GM12878 (cell line): Measurements from ENCODE around the gene NR2F1. TPM values are rescaled to one million over a fixed set of nuclear protein-coding genes. Genes with fewer than 3 reads are reported as not detected.

Source experiments
- ATAC-seq: fragments of 200-7000 bp; cut with Tn5 transposase; 3 replicates; pipeline ENCODE4 v1.9.1; 2020; ENCODE audit warnings: mild to moderate bottlenecking, moderate library complexity
- BruUV-seq: library from RNA; stranded (reverse); fragments of 400-500 nt; replicated peaks from 2 replicates; lab custom pipeline; 2021; lab: Mats Ljungman, UMichigan
- CTCF ChIA-PET: fragments of 300-600 bp; sonication (Branson Sonifier 250); formaldehyde crosslinking; extraction: SDS; loops from one replicate; lab custom pipeline; 2021; ENCODE audit warnings: inconsistent platforms; lab: Yijun Ruan, JAX
- POLR2A ChIA-PET: fragments of 350-600 bp; formaldehyde crosslinking; extraction: SDS; loops from one replicate; lab custom pipeline; 2021; ENCODE audit warnings: inconsistent platforms; lab: Charles Lee
- RAD21 ChIA-PET: fragments of 300-600 bp; sonication (Branson Sonifier 250); formaldehyde crosslinking; loops from one replicate; lab custom pipeline; 2023; ENCODE audit warnings: antibody characterized with exemption; ENCODE audit not compliant: unreplicated experiment; lab: Charles Lee
- SMC1A ChIA-PET: fragments of 300-600 bp; sonication (Branson Sonifier 250); formaldehyde crosslinking; loops from one replicate; lab custom pipeline; 2023; ENCODE audit not compliant: unreplicated experiment, uncharacterized antibody; lab: Charles Lee
- DNase-seq: peaks from one replicate; pipeline ENCODE4 v3.0.0-alpha.2; 2011; ENCODE audit warnings: low read depth, low spot score
- FAIRE-seq: peaks from 3 replicates; lab custom pipeline; 2011; peaks lifted over from hg19 to GRCh38; lab: Jason Lieb, UNC
- H2AFZ ChIP-seq: 2 replicates; pipeline ENCODE4 v1.6.0; 2011; ENCODE audit warnings: low read depth, low read length, control low read depth; ENCODE audit not compliant: control insufficient read depth
- H3K27ac ChIP-seq: 2 replicates; pipeline ENCODE4 v1.5.1; 2011; ENCODE audit warnings: control low read depth; ENCODE audit not compliant: control insufficient read depth, insufficient read depth
- H3K27me3 ChIP-seq, 2 experiments: replicated peaks in 1 of 2; 2 replicates each; pipeline versions ENCODE4 v1.6.0 to v1.6.1; 2011; ENCODE audit warnings: low read length in 1 of 2; ENCODE audit not compliant: control insufficient read depth in 2 of 2, insufficient read depth in 2 of 2
- H3K36me3 ChIP-seq, 2 experiments: 2 replicates each; pipeline ENCODE4 v1.5.1; 2011; ENCODE audit warnings: low read length in 1 of 2; ENCODE audit not compliant: control insufficient read depth in 2 of 2, insufficient read depth in 2 of 2
- H3K4me1 ChIP-seq: 2 replicates; pipeline ENCODE4 v1.6.1; 2011; ENCODE audit warnings: mild to moderate bottlenecking, low read length, moderate library complexity, mixed read lengths; ENCODE audit not compliant: control insufficient read depth, insufficient read depth
- H3K4me2 ChIP-seq: 2 replicates; pipeline ENCODE4 v1.6.0; 2011; ENCODE audit warnings: control low read depth; ENCODE audit not compliant: control insufficient read depth, insufficient read depth
- H3K4me3 ChIP-seq: fragments of 200-600 bp; sonication (generic); 2 replicates; pipeline ENCODE4 v1.5.1; 2016
- H3K79me2 ChIP-seq: 2 replicates; pipeline ENCODE4 v1.6.0; 2011; ENCODE audit warnings: low read length; ENCODE audit not compliant: control insufficient read depth, insufficient read depth
- H3K9ac ChIP-seq: 2 replicates; pipeline ENCODE4 v1.8.0; 2011; ENCODE audit warnings: low read length, control low read depth, mixed read lengths; ENCODE audit not compliant: control insufficient read depth, insufficient read depth
- H3K9me3 ChIP-seq: replicated peaks from 3 replicates; pipeline ENCODE4 v1.5.1; 2011; ENCODE audit warnings: mild to moderate bottlenecking, low read length; ENCODE audit not compliant: control insufficient read depth, insufficient read depth
- H4K20me1 ChIP-seq: 2 replicates; pipeline ENCODE4 v1.6.0; 2011; ENCODE audit not compliant: control insufficient read depth, insufficient read depth
- CBFB ChIP-seq: IDR thresholded peaks from 2 replicates; pipeline ENCODE4 v1.6.1; 2016; ENCODE audit warnings: antibody characterized with exemption, low read depth
- CBX3 ChIP-seq: fragments of 200-600 bp; sonication (generic); IDR thresholded peaks from 2 replicates; pipeline ENCODE4 v1.6.1; 2016; ENCODE audit warnings: low read depth, borderline replicate concordance
- DPF2 ChIP-seq: fragments of 450-650 bp; IDR thresholded peaks from 2 replicates; pipeline ENCODE4 v1.6.1; 2017; ENCODE audit warnings: mild to moderate bottlenecking
- ESRRA ChIP-seq: IDR thresholded peaks from 2 replicates; pipeline ENCODE4 v1.6.1; 2012; ENCODE audit warnings: mild to moderate bottlenecking, low read length, improper control_type of control experiment
- GABPA ChIP-seq: IDR thresholded peaks from 2 replicates; pipeline ENCODE4 v1.6.1; 2014; ENCODE audit warnings: antibody characterized with exemption, low read depth, mild to moderate bottlenecking, inconsistent platforms
- IKZF1 ChIP-seq: fragments of 450-650 bp; conservative IDR thresholded peaks from 2 replicates; pipeline ENCODE4 v1.6.1; 2017; ENCODE audit warnings: antibody characterized with exemption, mild to moderate bottlenecking
- MXI1 ChIP-seq: fragments of 150-350 bp; IDR thresholded peaks from 2 replicates; pipeline ENCODE4 v1.6.1; 2011; ENCODE audit warnings: low read depth, mild to moderate bottlenecking, inconsistent platforms, low read length, improper control_type of control experiment
- NBN ChIP-seq: fragments of 450-650 bp; IDR thresholded peaks from 2 replicates; pipeline ENCODE4 v1.6.1; 2016
- NFYB ChIP-seq: IDR thresholded peaks from 2 replicates; pipeline ENCODE4 v1.6.1; 2011; ENCODE audit warnings: low read depth, mild to moderate bottlenecking, low read length, improper control_type of control experiment, moderate library complexity; ENCODE audit not compliant: insufficient read depth
- POLR2A ChIP-seq: IDR thresholded peaks from 2 replicates; pipeline ENCODE4 v1.6.1; 2011; ENCODE audit warnings: low read depth, mild to moderate bottlenecking, low read length
- SREBF1 ChIP-seq: IDR thresholded peaks from 2 replicates; pipeline ENCODE4 v1.6.1; 2012; ENCODE audit warnings: mild to moderate bottlenecking, low read length
- SRF ChIP-seq, 2 experiments: IDR thresholded peaks; 2 replicates each; pipeline ENCODE4 v1.6.1; 2011; ENCODE audit warnings: low read depth in 2 of 2, low read length in 2 of 2, mild to moderate bottlenecking in 1 of 2, moderate library complexity in 1 of 2
- TCF12 ChIP-seq: IDR thresholded peaks from 2 replicates; pipeline ENCODE4 v1.6.1; 2011; ENCODE audit warnings: low read depth, mild to moderate bottlenecking, low read length
- WRNIP1 ChIP-seq: IDR thresholded peaks from 2 replicates; pipeline ENCODE4 v1.6.1; 2011; ENCODE audit warnings: low read depth, low read length, improper control_type of control experiment, borderline replicate concordance
- WGBS: methylation state at CpG from one replicate; pipeline ENCODE4 v1.1.6; 2016; ENCODE audit warnings: low lambda C conversion rate; ENCODE audit not compliant: insufficient replicate concordance, insufficient coverage; ENCODE audit errors: missing lambda C conversion rate; 5-methylcytosine and 5-hydroxymethylcytosine counted together
- in situ Hi-C: fragments of 300-500 bp; cut with MboI; formaldehyde crosslinking; loops from 9 replicates; pipeline ENCODE4 v1.14.3; 2018; ENCODE audit warnings: mixed read lengths
- intact Hi-C: fragments of 100-400 bp; cut with micrococcal nuclease; formaldehyde crosslinking; loops from one replicate; pipeline ENCODE4 v1.14.2; 2022; ENCODE audit not compliant: unreplicated experiment
- polyA plus RNA-seq, 11 experiments: library from polyadenylated mRNA; depleted of rRNA in 4 of 11; unstranded in 6 of 11; stranded (reverse) in 5 of 11; fragments of >200 nt; fragmentation: Nextera tagmentation in 4 of 11; fragmentation: Illumina TruSeq in 1 of 11; extraction: Ambion mirVana in 4 of 11; extraction: Trizol in 1 of 11; gene quantifications; 1 replicate in 1 of 11; 2 replicates in 10 of 11; pipeline versions ENCODE4 v1.2.1 to v1.2.3, GENCODE V29; 2011 to 2016; ENCODE audit warnings: inconsistent platforms in 2 of 11, missing spikeins in 2 of 11, low read depth in 1 of 11
- total RNA-seq, 4 experiments: library from RNA; depleted of rRNA in 3 of 4; stranded (reverse); fragments of >200 nt in 3 of 4; fragmentation: Illumina TruSeq in 1 of 4; extraction: Trizol in 1 of 4; gene quantifications; 2 replicates each; pipeline versions ENCODE4 v1.2.1 to v1.2.3, GENCODE V29; 2013 to 2021
- TF ChIP-seq, protein P1 (sequence below): fragments of 450-650 bp; conservative IDR thresholded peaks from 2 replicates; pipeline ENCODE4 v1.6.1; 2017; ENCODE audit warnings: mild to moderate bottlenecking, moderate library complexity
- TF ChIP-seq, protein P2 (sequence below): IDR thresholded peaks from 2 replicates; pipeline ENCODE4 v1.6.1; 2012; ENCODE audit warnings: low read depth, low read length, improper control_type of control experiment

The NR2F1 gene
- total and polyA plus RNA-seq, 10 of the 15 experiments (the other 5 are each of a cell fraction or from before 2014, with no cell fraction given), result 0.04 to 0.79 (median 0.36) TPM; not detected in 7

DNA sequence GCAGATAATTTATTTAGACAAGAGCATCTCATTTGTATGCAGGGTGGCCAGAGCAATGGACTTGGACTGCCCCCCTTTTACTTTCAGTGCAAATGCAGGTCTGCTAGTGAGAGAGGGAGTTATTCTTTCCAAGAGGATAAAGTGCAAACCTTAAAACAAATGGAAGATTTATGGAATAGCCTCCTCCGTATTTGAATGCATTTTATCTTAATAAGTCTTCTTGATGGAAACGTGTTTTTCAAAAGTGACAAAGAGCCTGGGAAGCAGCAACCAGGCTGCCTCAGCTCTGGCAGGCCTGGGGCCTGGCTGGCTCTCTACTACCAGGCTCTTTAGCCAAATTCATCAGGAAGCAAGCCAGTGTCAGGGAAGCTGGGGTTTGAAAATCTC lies 6.8 kb downstream of the NR2F1 start:
- ChIA-PET RAD21 (no interaction called here), CTCF (no interaction called here), SMC1A (interaction anchor here (0.9 kb wide), 1 partner anchor 21 kb away, joined by 3 read pairs; no protein-coding TSS in a partner anchor), POLR2A (no interaction called here)
- H3K9ac ChIP-seq, result no peak overlapping the region
- no peaks in the 10 kb centered on the region for H3K79me2 ChIP-seq
- no TSS peak for BruUV-seq
- no peak overlapping the region for H2AFZ ChIP-seq
- 60% methylated on average over 2 of the region's 2 CpGs for WGBS
- no peak overlapping the region for H3K4me3 ChIP-seq
- no peaks in the 10 kb centered on the region for H4K20me1 ChIP-seq
- H3K27me3 ChIP-seq, result peaks cover 13 to 26% of the 10 kb centered on the region in 2 experiments
- in situ Hi-C loops, result loop anchor here (25.0 kb wide), 1 partner anchor 1097 kb away; no protein-coding TSS in a partner anchor
- no peak for FAIRE-seq
- intact Hi-C loops, result no loop called here
- no peaks in the 10 kb centered on the region; the same call in 2 of the 3 replicates for H3K9me3 ChIP-seq
- H3K4me1 ChIP-seq, result no peaks in the 10 kb centered on the region
- ATAC-seq, result no peak
- no peaks in the 10 kb centered on the region for H3K36me3 ChIP-seq
- no peak overlapping the region for H3K4me2 ChIP-seq
- H3K27ac ChIP-seq, result no peak overlapping the region
- TF ChIP-seq CBFB (no peak), GABPA (no peak), CBX3 (no peak), ESRRA (no peak), IKZF1 (no peak), SRF (IDR thresholded peaks at IDR 0.05; ENCODE audit: low read depth in 2 of 2, low read length in 2 of 2) (no peak), NBN (no peak), POLR2A (no peak)
- DNase-seq, result no peak

DNA sequence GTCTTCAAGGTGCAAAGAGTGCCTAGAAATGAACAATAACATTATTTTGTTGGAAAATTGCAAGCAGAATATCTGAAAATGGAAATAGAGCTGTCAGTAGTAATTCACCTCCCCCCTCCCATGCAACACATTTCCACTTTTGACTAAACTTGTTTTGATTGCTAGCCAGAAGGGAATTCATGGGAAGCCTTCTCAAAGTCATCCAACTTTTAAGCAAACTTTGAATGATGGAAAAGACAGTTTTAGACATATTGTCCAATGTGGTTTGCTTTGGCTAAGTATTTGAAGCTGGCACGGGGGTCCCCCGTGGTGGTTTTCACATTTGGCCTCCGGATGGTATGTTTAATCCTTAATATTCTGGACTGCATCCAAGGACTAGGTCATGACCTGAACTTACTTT lies 7.5 kb downstream of the NR2F1 start:
- H3K27ac ChIP-seq, result no peak overlapping the region
- H4K20me1 ChIP-seq, result no peaks in the 10 kb centered on the region
- H3K9ac ChIP-seq, result no peak overlapping the region
- DNase-seq, result no peak
- ChIA-PET CTCF (interaction anchor here (1.7 kb wide), 1 partner anchor 17 kb away, joined by 6 read pairs; no protein-coding TSS in a partner anchor), SMC1A (interaction anchor here (0.9 kb wide), 1 partner anchor 22 kb away, joined by 3 read pairs; no protein-coding TSS in a partner anchor), POLR2A (no interaction called here), RAD21 (no interaction called here)
- FAIRE-seq, result no peak
- no peaks in the 10 kb centered on the region for H3K79me2 ChIP-seq
- H3K4me2 ChIP-seq, result no peak overlapping the region
- H3K4me3 ChIP-seq, result no peak overlapping the region
- in situ Hi-C loops, result loop anchor here (25.0 kb wide), 1 partner anchor 1097 kb away; no protein-coding TSS in a partner anchor
- no peaks in the 10 kb centered on the region; the same call in 1 of the 3 replicates for H3K9me3 ChIP-seq
- WGBS, result 66% methylated on average over 3 of the region's 3 CpGs
- H2AFZ ChIP-seq, result no peak overlapping the region
- peaks cover 13 to 32% of the 10 kb centered on the region in 2 experiments for H3K27me3 ChIP-seq
- intact Hi-C loops, result no loop called here
- BruUV-seq, result no TSS peak
- H3K4me1 ChIP-seq, result no peaks in the 10 kb centered on the region
- no peak for ATAC-seq
- TF ChIP-seq TCF12 (no peak), DPF2 (no peak), SREBF1 (no peak), MXI1 (no peak), NFYB (no peak), WRNIP1 (no peak)
- TF ChIP-seq, protein P1, sequence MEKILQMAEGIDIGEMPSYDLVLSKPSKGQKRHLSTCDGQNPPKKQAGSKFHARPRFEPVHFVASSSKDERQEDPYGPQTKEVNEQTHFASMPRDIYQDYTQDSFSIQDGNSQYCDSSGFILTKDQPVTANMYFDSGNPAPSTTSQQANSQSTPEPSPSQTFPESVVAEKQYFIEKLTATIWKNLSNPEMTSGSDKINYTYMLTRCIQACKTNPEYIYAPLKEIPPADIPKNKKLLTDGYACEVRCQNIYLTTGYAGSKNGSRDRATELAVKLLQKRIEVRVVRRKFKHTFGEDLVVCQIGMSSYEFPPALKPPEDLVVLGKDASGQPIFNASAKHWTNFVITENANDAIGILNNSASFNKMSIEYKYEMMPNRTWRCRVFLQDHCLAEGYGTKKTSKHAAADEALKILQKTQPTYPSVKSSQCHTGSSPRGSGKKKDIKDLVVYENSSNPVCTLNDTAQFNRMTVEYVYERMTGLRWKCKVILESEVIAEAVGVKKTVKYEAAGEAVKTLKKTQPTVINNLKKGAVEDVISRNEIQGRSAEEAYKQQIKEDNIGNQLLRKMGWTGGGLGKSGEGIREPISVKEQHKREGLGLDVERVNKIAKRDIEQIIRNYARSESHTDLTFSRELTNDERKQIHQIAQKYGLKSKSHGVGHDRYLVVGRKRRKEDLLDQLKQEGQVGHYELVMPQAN, result no peak
- TF ChIP-seq, protein P2, sequence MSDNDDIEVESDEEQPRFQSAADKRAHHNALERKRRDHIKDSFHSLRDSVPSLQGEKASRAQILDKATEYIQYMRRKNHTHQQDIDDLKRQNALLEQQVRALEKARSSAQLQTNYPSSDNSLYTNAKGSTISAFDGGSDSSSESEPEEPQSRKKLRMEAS, result no peak
- TF ChIP-seq, all 136 proteins: peak for 0
- no peaks in the 10 kb centered on the region for H3K36me3 ChIP-seq
